ENCODE data around the gene SMC1B.
"Not testable (repeated sequence)": the region's sequence is repeated elsewhere in the genome, so short reads cannot be mapped to it uniquely, and the experiment has no call there.

Gene SMC1B

DNA sequence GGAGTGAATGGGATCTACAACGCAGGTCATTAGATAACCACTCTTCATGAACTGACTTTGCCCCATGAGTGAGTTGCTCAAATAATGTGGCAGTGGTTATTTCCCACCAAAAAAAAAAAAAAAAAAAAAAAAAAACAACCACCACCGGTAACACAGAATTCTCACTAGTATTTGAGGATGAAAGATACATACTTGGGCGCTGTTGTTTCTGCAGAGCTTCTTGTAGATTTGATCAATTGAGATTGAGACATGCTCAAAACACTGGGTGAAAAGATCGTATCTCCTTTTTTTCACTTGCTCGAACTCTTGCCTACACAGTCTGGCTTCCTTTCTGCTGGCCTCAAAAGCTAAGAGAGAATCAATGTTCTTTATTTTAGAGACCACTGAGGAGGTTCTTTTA, 59.6 kb downstream of the SMC1B start:
- no peaks in the 10 kb centered on the region for H3K36me3 Mint-ChIP-seq (ENCODE audit: insufficient read depth)
- H3K4me1 Mint-ChIP-seq, result no peaks in the 10 kb centered on the region
- H3K27me3 Mint-ChIP-seq, result no peaks in the 10 kb centered on the region
- DNase-seq (ENCODE audit: low spot score in 2 of 2) (no peak), ATAC-seq (replicated peaks; ENCODE audit: extremely low read depth, poor library complexity, severe bottlenecking) (no peak)
- no peak overlapping the region for H3K27ac Mint-ChIP-seq (ENCODE audit: low read depth)
- no peaks in the 10 kb centered on the region for H3K9me3 Mint-ChIP-seq
- no peak overlapping the region for H3K4me3 Mint-ChIP-seq

DNA sequence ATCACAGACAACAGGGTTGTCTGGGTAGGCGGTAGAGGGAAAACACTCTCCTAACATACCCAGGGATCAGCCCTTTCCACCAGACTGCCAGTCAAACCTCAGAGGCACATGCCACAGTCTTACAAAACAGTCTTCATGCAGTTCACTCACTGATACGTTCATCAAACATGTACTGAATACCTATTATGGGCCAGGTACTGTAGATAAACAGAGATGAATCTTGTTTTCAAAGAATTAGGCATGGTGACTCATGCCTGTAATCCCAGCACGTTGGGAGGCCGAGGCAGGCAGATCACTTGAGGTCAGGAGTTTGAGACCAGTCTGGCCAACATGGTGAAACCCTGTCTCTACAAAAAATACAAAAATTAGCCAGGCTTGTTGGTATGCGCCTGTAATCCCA, 60.6 kb downstream of the SMC1B start:
- H3K36me3 Mint-ChIP-seq (ENCODE audit: insufficient read depth); H3K4me1 Mint-ChIP-seq; H3K4me3 Mint-ChIP-seq; H3K27me3 Mint-ChIP-seq; DNase-seq (ENCODE audit: low spot score in 2 of 2); H3K9me3 Mint-ChIP-seq; H3K27ac Mint-ChIP-seq (ENCODE audit: low read depth); ATAC-seq (replicated peaks; ENCODE audit: extremely low read depth, poor library complexity, severe bottlenecking): not testable (repeated sequence)

DNA sequence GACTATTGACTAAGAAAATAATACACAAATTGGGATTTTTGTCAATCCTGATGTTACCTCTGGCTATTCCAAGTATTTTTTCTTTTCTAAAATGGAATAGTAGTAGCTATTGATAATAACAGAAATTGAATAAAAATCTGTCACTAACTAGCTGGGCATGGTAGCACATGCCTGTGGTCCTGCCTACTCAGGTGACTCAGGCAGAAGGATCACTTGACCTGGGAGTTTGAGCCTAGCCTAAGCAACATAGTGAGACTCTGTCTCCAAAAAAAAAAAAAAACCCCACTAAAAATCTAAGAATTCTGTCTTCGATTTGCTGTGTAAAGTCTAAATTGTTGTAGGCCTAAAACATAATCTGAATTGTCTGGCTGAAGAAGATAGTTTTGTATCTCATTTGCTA, 61.4 kb downstream of the SMC1B start:
- Mint-ChIP-seq H3K27ac (ENCODE audit: low read depth) (no peak overlapping the region), H3K27me3 (no peaks in the 10 kb centered on the region), H3K4me1 (no peaks in the 10 kb centered on the region), H3K4me3 (no peak overlapping the region), H3K36me3 (ENCODE audit: insufficient read depth) (no peaks in the 10 kb centered on the region), H3K9me3 (no peaks in the 10 kb centered on the region)
- DNase-seq (ENCODE audit: low spot score in 2 of 2) (no peak), ATAC-seq (replicated peaks; ENCODE audit: extremely low read depth, poor library complexity, severe bottlenecking) (no peak)

DNA sequence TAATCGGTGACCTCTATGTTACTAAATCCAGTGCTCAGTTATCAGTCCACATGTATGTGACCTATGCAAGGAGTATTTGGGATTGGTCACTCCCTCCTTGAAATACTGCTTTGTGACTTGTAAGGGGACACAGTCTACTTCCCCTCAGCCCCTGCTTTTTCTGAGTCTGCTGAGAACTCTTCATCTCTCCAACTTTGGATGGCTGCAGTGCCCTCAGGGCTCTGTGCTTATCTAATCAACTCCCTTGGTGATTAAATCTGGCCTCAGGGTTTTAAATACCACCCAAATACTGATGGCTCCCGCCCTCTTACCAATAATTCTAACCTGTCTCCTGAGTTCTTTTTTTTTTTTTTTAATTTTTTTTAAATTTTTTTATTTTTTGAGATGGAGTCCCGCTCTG, 63.5 kb downstream of the SMC1B start:
- Mint-ChIP-seq H3K9me3 (no peaks in the 10 kb centered on the region), H3K4me1 (no peaks in the 10 kb centered on the region), H3K27ac (ENCODE audit: low read depth) (no peak overlapping the region), H3K36me3 (ENCODE audit: insufficient read depth) (no peaks in the 10 kb centered on the region), H3K4me3 (no peak overlapping the region), H3K27me3 (no peaks in the 10 kb centered on the region)
- DNase-seq (ENCODE audit: low spot score in 2 of 2) (no peak), ATAC-seq (replicated peaks; ENCODE audit: extremely low read depth, poor library complexity, severe bottlenecking) (no peak)

DNA sequence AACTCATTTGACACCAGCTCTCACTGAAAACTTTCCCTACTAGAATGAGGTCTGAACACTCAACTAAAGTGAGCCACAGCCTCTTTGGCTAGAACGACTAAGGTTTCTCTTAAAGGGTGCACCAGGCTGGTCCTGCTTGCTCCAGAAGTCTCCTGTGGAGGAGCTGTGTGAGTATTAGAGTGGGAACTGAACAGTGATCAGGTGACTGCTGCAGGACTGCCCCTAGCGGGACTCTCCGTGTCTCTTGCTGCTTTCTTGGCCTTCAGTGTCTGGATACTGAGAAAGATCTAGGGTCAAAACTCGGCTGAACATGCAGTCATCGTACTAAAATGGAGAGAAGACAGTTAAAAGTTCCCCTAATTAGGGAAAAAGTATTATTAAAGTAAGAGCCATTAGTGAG, 69.1 kb downstream of the SMC1B start:
- DNase-seq (ENCODE audit: low spot score in 2 of 2) (no peak), ATAC-seq (replicated peaks; ENCODE audit: extremely low read depth, poor library complexity, severe bottlenecking) (no peak)
- Mint-ChIP-seq H3K4me1 (no peaks in the 10 kb centered on the region), H3K36me3 (ENCODE audit: insufficient read depth) (peaks cover 33% of the 10 kb centered on the region), H3K27me3 (no peaks in the 10 kb centered on the region), H3K4me3 (no peak overlapping the region), H3K27ac (ENCODE audit: low read depth) (no peak overlapping the region), H3K9me3 (no peaks in the 10 kb centered on the region)

DNA sequence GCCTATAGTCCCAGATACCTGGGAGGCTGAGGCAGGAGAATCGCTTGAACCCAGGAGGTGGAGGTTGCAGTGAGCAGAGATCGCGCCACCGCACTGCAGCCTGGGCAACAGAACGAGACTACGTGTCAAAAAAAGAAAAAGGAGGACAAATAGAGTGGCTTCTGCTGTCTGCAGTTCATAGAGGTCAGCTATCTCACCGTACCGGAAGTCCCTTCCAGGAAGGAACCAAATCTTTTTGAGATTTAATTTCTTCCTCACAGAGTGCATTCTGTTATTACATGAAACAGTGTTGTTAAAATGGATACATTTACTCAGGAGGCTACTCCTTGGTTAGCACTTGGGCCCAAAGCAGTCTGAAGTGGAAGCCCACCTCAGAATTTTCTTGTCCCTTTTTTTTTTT, 70.3 kb downstream of the SMC1B start:
- H3K4me3 Mint-ChIP-seq, result no peak overlapping the region
- ATAC-seq (replicated peaks; ENCODE audit: extremely low read depth, poor library complexity, severe bottlenecking) (no peak), DNase-seq (ENCODE audit: low spot score in 2 of 2) (no peak)
- H3K36me3 Mint-ChIP-seq (ENCODE audit: insufficient read depth), result peaks cover 36% of the 10 kb centered on the region
- H3K27me3 Mint-ChIP-seq, result no peaks in the 10 kb centered on the region
- no peaks in the 10 kb centered on the region for H3K9me3 Mint-ChIP-seq
- H3K27ac Mint-ChIP-seq (ENCODE audit: low read depth), result no peak overlapping the region
- no peaks in the 10 kb centered on the region for H3K4me1 Mint-ChIP-seq

DNA sequence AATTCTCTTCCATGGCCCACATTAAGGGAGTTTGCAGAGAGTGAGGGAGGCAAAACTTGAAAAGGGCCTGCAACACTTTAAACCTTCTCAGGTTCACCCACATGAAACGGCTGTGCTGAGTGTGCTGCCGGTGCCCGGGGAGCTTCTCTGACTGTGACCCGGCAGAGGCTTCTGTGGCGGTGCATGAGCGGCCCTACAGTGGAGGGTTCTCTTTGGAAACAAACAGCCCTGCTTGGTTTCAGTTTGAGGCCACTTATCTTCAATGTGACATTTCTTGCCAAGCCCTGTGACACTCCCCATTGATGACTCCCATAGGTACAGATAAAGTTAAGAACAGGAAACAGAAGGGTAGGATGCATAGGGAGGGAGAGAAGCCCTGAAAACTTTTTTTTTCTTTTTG, 71.9 kb downstream of the SMC1B start:
- DNase-seq (ENCODE audit: low spot score in 2 of 2) (no peak), ATAC-seq (replicated peaks; ENCODE audit: extremely low read depth, poor library complexity, severe bottlenecking) (no peak)
- no peaks in the 10 kb centered on the region for H3K9me3 Mint-ChIP-seq
- no peaks in the 10 kb centered on the region for H3K27me3 Mint-ChIP-seq
- H3K4me3 Mint-ChIP-seq, result no peak overlapping the region
- H3K36me3 Mint-ChIP-seq (ENCODE audit: insufficient read depth), result peaks cover 49% of the 10 kb centered on the region
- H3K4me1 Mint-ChIP-seq, result no peaks in the 10 kb centered on the region
- H3K27ac Mint-ChIP-seq (ENCODE audit: low read depth), result no peak overlapping the region

DNA sequence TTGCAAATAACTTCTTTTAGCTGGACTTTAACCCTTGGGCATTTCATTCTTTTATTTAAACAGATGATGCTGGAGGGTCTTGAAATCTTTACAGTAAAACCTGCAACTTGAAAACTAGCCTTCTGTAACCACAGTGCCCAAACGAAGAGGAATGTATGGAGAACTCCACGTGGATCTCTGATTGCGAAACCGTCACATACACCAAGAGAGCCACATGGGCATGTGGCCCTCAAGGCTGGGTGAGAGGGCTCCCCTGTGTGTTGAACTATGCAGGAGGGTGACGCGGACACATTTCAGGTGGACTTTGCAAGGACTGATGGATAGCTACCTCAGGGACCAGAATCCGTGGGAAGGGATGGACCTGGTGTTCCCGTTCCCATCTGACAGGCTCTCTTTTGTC, 73.1 kb downstream of the SMC1B start:
- H3K4me1 Mint-ChIP-seq, result no peaks in the 10 kb centered on the region
- H3K9me3 Mint-ChIP-seq, result no peaks in the 10 kb centered on the region
- H3K4me3 Mint-ChIP-seq, result no peak overlapping the region
- peaks cover 52% of the 10 kb centered on the region for H3K36me3 Mint-ChIP-seq (ENCODE audit: insufficient read depth)
- H3K27me3 Mint-ChIP-seq, result no peaks in the 10 kb centered on the region
- ATAC-seq (replicated peaks; ENCODE audit: extremely low read depth, poor library complexity, severe bottlenecking) (no peak), DNase-seq (ENCODE audit: low spot score in 2 of 2) (no peak)
- H3K27ac Mint-ChIP-seq (ENCODE audit: low read depth), result peak overlapping the region; percentile 50

DNA sequence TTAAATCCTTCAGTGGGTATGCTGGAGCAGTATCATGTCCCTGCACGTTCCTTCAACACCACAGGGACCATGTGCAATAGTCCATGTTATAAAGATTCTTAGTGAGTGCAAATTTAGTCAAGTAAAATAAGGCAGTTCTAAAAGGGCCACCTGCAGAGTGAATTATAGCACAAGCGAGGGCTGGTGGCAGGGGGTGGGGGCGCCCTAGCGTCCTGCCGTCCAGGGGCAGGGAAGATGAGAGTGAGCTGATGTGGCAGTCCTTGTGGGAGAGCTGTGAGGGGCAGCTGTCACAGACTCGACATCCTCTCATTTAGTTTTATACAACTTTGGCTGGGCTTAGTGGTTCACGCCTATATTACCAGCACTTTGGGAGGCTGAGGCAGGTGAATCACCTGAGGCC, 74.6 kb downstream of the SMC1B start:
- Mint-ChIP-seq H3K27me3 (no peaks in the 10 kb centered on the region), H3K36me3 (ENCODE audit: insufficient read depth) (peaks cover 57% of the 10 kb centered on the region), H3K27ac (ENCODE audit: low read depth) (no peak overlapping the region), H3K4me1 (peaks cover 7% of the 10 kb centered on the region), H3K9me3 (no peaks in the 10 kb centered on the region), H3K4me3 (no peak overlapping the region)
- ATAC-seq (replicated peaks; ENCODE audit: extremely low read depth, poor library complexity, severe bottlenecking) (no peak), DNase-seq (ENCODE audit: low spot score in 2 of 2) (no peak)

DNA sequence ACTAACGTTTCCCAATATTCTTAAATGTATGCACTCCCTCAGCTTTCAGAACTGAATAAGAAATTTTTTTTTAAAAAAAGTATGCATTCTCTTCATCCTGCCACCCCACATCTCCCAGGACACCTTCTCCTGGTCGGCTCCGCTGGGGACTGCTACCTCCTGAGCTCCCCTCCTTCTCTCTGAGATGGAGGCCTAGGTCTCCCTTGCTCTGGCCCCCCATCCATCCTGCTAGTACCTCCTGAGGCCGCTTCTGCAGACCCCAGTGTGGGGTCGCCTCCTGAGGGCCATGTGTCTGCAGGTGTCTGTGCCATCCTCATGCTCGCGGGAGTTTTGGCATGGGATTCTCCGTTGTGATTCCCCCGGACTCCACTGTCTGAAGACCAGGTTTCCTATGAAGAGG, 75.9 kb downstream of the SMC1B start:
- Mint-ChIP-seq H3K36me3 (ENCODE audit: insufficient read depth) (peaks cover 50% of the 10 kb centered on the region), H3K27me3 (no peaks in the 10 kb centered on the region), H3K4me3 (no peak overlapping the region), H3K4me1 (peaks cover 9% of the 10 kb centered on the region), H3K27ac (ENCODE audit: low read depth) (no peak overlapping the region), H3K9me3 (no peaks in the 10 kb centered on the region)
- no peak for ATAC-seq (replicated peaks; ENCODE audit: extremely low read depth, poor library complexity, severe bottlenecking)
- no peak for DNase-seq (ENCODE audit: low spot score in 2 of 2)

DNA sequence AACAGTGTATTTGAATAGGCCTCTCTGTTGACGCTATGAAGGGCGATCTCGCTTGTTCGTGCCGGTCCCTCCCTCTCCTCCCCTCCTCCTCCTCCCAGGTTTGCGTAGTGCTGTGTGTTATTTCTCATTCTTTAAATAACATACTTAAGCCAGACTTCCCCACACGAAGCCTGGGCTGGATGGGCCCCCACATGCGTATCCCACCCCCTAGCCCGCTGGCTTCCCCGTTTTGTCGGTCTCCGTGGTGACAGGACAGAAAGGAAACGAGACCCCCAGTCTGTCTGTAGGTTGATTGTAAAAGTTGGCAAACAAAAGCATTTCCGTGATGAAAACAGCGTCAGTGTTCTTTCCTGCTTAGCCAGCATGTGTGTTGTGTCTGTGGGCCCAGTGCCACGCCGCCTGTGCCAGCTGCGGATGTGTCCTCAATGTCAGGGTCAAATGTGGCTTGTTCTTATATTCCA, 76.4 kb downstream of the SMC1B start:
- Mint-ChIP-seq H3K27ac (ENCODE audit: low read depth) (no peak overlapping the region), H3K4me1 (peaks cover 9% of the 10 kb centered on the region), H3K36me3 (ENCODE audit: insufficient read depth) (peaks cover 53% of the 10 kb centered on the region), H3K27me3 (no peaks in the 10 kb centered on the region), H3K4me3 (no peak overlapping the region), H3K9me3 (no peaks in the 10 kb centered on the region)
- ATAC-seq (replicated peaks; ENCODE audit: extremely low read depth, poor library complexity, severe bottlenecking) (no peak), DNase-seq (ENCODE audit: low spot score in 2 of 2) (no peak)

DNA sequence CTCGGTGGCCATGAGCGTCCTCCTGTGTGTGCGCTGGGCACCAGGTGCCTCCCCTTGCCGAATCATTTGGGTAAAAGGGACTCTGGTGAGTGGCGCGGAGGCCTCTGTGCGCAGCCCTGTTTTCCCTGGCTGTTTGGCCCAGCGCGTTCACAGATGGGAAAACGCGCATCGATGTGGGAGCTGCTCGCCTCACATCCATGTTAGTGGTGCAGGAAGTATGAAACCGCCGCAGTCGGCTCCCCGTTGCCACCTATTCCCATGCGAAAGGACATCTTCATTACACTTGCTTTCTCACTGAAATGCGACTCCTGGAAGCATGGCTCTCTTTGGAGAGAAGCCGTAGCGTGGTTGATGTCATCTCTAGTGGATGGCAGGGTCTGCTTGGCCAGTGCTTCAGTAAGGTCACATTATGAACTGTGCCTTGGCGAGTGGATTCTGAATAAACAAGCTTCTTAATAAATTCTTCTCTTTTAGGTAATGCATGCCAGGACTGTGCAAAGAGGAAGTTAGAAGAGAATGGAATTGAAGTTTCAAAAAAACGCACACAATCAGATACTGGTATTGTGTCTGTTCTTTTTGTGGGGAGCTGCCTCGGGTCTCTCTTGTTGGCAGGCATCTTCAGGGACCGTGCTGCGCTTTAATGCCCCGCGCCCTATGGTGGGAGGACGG, 77.4 kb downstream of the SMC1B start:
- H3K9me3 Mint-ChIP-seq, result no peaks in the 10 kb centered on the region
- no peak overlapping the region for H3K4me3 Mint-ChIP-seq
- no peaks in the 10 kb centered on the region for H3K27me3 Mint-ChIP-seq
- DNase-seq (ENCODE audit: low spot score in 2 of 2) (no peak), ATAC-seq (replicated peaks; ENCODE audit: extremely low read depth, poor library complexity, severe bottlenecking) (no peak)
- H3K4me1 Mint-ChIP-seq, result peaks cover 9% of the 10 kb centered on the region
- no peak overlapping the region for H3K27ac Mint-ChIP-seq (ENCODE audit: low read depth)
- H3K36me3 Mint-ChIP-seq (ENCODE audit: insufficient read depth), result peaks cover 53% of the 10 kb centered on the region

DNA sequence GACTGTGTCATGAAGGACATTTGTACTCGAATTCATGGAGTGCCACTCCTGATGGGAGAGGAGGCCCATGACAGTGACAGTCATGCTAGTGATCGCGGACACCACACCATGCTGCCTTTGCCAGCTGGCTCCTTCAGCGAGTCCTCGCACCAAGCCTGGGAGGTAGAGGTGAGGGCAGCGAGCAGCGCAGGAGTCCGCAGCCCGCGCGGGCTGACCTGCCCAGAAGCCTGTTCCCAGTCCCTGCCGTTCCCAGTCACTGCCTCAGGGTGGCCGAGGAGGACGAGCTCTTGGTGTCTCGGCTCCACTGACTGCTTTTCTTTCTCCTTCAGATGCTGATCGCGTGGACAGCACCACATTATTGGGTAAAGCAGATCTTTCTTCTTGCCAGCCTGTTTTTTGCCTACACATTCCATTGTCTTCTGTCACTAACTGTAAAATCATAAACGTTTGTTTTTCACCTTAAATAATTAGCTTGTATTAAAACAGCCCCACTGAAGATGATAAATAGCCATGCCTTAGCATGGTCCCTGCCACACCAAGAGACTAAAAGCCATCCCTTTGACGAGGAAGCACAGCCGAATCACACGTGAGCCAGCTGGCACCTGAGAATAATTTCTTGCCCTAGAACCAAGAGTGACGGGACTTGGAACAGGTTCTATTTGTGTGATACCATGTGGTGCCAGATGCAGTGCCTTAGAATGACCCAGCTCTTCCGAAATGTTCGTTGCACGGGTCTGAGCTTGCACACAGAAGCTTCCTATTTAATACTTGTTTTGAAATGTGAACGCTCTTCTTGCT, 78.2 kb downstream of the SMC1B start:
- DNase-seq (ENCODE audit: low spot score in 2 of 2) (no peak), ATAC-seq (replicated peaks; ENCODE audit: extremely low read depth, poor library complexity, severe bottlenecking) (no peak)
- Mint-ChIP-seq H3K36me3 (ENCODE audit: insufficient read depth) (peaks cover 55% of the 10 kb centered on the region), H3K27me3 (no peaks in the 10 kb centered on the region), H3K27ac (ENCODE audit: low read depth) (no peak overlapping the region), H3K4me3 (no peak overlapping the region), H3K9me3 (no peaks in the 10 kb centered on the region), H3K4me1 (peaks cover 9% of the 10 kb centered on the region)

Data from central memory CD8-positive, alpha-beta T cell (primary cell).